Occipital lobe (tissue), 2 donors: ENCODE measurements around the gene HCRT. TPM values are rescaled to one million over a fixed set of nuclear protein-coding genes. Genes with fewer than 3 reads are reported as not detected.
"Not testable (repeated sequence)": the region's sequence is repeated elsewhere in the genome, so short reads cannot be mapped to it uniquely, and the experiment has no call there.

ENCODE experiments used
- DNase-seq: peaks from one replicate; lab custom pipeline; 2025; lab: John Stamatoyannopoulos, UW
- total RNA-seq: library from RNA; depleted of rRNA; stranded (reverse); fragments of >200 nt; gene quantifications from one replicate; pipeline ENCODE4 v1.2.3, GENCODE V29; 2014

HCRT gene
- total RNA-seq, 1 donor from 2014 or later, result not detected

GRCh38 chr17:42180411-42180921, 4.8 kb downstream of the HCRT start:
- DNase-seq, result no peak

DNA sequence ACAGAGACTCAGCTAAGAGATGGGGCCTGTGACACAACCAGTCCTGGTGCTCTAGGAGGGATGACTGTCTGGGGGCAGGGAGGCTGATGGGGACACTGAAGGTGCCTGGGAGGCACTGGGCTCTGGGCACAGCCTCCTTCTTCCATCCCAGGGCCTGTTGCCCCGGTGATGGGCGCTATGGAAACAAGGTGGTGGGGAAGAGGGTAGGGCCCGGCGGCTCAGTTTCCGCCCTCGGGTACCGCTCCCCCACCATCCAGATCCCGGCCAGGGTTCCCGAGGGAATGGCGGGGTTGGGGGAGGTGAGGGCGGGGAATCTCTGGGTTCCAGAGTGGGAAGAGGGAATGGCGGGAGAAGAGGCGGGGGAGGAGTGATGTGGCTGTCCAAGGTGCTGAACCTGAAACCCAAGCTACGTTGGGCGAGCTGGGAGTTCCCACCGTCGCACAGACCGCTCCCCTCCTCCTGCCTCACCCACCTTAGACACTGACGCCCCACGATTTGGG, 5.3 kb downstream of the HCRT start:
- DNase-seq, result no peak

GRCh38 chr17:42179335-42179734, 5.9 kb downstream of the HCRT start:
- no peak for DNase-seq

GRCh38 chr17:42178817-42179216, 6.4 kb downstream of the HCRT start:
- no peak for DNase-seq

DNA sequence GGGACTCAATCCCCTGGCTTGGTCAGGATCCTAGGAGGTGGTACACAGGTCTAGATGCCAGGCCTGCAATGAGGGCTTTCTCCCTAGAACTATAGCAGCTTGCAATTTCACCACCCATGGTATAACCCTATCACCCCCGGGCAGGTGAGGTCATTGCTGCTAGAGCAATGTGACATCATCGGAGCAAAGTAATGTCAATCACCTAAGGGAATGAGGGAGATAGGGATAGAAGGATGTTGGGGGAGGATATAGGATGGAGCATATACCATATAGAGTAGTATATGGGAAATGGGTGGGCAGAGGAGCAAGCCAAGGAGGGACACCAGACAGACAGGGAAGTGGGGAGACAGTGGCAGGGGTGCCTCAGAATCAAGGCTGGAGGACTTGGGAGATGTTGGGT, 7.6 kb downstream of the HCRT start:
- no peak for DNase-seq

- peak; percentile 69 for DNase-seq
Measured at GRCh38 chr17:42174126-42174783, 11.0 kb downstream of the HCRT start.

- peak; percentile 25 for DNase-seq
Measured at GRCh38 chr17:42171831-42172230, 13.4 kb downstream of the HCRT start.

DNA sequence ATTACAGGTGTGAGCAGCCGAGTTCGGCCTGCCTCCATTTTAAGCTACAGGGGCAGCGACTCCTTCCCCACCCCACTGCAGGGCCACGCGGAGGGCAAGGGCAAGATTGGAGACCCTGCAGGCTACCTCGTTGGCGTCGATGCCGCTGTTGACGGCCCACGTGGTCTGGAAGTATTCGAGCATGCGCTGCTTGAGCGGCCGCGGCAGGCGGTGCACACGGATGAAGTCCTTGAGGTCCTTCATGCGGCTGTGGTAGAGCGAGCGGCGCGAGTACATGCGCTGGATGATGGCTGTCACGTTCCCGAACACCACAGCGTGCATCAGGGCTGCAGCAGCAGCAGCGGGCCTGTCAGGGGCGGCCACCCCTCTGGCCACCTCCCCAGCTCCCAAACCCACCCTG, 15.9 kb downstream of the HCRT start:
- no peak for DNase-seq

GRCh38 chr17:42167807-42168206, 17.4 kb downstream of the HCRT start:
- no peak for DNase-seq

- DNase-seq, result no peak
Measured at GRCh38 chr17:42166196-42166763, 19.0 kb downstream of the HCRT start.

DNA sequence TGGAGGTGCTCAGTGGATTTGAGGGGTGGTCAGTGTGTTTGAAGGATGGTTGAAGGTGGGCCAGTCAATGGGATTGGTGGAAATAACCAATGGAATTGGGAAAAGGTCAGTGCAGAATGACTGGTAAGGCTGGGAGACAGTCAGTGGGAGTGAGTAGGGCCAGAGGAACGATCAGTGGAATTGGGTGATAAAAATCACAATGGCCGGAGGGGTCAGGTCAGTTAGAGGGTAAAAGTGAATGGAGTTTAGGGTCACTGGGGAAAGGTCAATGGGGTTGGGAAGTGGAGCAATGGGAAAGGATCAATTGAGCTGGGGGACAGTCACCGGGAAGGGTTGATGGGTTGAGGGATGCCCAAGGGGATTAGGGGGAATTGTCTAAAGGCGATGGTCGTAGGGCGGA, 19.5 kb downstream of the HCRT start:
- no peak for DNase-seq

GRCh38 chr17:42163696-42164407, 21.4 kb downstream of the HCRT start:
- DNase-seq, result no peak

DNA sequence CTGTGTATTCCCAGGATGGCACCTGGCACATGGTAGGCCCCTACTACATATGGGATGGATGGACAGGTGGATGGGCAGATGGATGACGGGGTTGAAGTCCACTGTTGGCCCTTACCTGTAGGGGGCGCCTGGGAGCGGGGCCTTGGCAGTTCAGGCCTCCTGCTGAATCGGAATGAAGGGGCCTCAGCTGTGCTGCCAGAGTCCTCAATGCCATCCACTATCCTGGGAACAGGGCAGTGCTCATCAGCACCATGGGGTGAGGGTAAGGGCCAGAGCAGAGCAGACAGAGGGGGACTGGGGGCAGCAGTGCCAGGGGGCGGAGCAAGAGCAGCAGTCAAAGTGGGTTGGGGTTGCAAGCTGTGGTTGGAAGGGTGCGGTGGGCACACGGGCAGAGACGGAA, 22.1 kb downstream of the HCRT start:
- no peak for DNase-seq

GRCh38 chr17:42160531-42160910, 24.7 kb downstream of the HCRT start:
- no peak for DNase-seq

GRCh38 chr17:42159796-42160530, 25.3 kb downstream of the HCRT start:
- DNase-seq, result no peak

GRCh38 chr17:42155614-42156045, 29.6 kb downstream of the HCRT start:
- DNase-seq, result no peak

GRCh38 chr17:42153919-42154742, 31.1 kb downstream of the HCRT start:
- no peak for DNase-seq

- DNase-seq, result no peak
Measured at GRCh38 chr17:42146911-42147607, 38.2 kb downstream of the HCRT start.

DNA sequence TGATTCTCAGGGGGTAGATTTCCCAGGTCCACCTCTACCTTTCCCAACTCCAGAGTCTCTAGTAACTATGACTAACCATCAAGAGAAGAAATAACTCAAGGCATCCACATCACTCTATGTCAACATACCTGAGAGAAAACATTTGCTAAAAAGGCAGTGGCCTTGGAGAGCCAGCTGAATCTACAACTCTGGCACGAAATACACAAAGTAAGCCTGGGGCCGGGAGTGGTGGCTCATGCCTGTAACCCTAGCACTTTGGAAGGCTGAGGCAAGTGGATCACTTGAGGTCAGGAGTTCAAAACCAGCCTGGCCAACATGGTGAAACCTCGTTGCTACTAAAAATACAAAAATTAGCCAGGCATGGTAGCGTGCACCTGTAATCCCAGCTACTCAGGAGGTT, 42.1 kb downstream of the HCRT start:
- DNase-seq, result not testable (repeated sequence)

DNA sequence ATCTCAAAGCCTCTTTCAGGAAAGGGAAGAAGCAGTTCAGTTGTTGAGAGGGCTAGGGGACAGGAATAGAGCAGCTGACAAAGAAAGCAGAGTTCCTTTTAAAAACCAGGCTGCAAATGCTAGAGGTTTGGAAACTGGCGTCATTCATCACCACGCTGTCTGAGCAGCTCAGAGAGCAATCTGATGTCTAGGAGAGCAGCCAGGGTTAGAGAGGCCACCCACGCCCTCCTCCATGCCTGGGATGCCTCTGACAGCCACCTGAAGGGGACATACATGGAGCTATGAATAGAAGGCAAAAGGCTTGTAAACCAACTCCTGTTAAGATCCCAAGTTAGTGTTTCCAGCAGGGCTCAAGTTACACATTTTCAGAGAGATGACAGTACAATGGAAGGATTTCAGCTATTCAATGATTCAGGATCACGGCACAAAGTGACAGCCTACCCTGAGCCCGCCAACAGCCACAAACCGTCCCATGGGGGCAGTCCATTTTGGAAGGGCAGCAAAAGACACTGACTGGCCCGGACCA, 42.8 kb downstream of the HCRT start:
- DNase-seq, result no peak
